Cerebellar nuclear complex (tissue), 1 donor: ENCODE measurements around the gene SLC26A2.
A peak's percentile ranks its signal among the peaks of the same experiment; 100 is the strongest.

Experiments
- DNase-seq, 2 experiments: peaks; one replicate each; lab custom pipeline; 2025; lab: John Stamatoyannopoulos, UW

SLC26A2 gene

DNA sequence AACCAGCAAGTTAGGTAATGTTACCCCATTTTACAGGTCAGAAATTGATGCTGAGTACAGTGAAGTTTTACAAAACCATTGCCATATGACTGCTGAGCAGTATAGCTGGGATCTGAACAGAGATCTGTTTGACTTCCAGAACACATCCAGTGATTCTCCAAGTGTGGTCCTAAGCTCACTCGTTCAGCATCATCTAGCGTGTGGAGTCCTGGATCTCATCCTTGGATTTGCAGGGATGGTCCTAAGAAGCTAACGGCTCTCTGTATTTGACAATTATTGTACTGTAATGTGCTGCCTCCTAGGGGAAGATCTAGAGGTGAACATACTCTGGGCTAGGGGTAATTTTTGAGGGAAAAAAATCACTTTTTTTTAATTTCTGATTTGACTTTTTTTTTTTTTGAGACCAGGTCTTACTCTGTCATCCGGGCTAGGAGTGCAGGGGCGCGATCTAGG, 1.4 kb downstream of the SLC26A2 start:
- peak in 1 of 2 experiments; percentile 33 for DNase-seq

GRCh38 chr5:149962601-149963300, 2.2 kb downstream of the SLC26A2 start:
- DNase-seq = no peak

DNA sequence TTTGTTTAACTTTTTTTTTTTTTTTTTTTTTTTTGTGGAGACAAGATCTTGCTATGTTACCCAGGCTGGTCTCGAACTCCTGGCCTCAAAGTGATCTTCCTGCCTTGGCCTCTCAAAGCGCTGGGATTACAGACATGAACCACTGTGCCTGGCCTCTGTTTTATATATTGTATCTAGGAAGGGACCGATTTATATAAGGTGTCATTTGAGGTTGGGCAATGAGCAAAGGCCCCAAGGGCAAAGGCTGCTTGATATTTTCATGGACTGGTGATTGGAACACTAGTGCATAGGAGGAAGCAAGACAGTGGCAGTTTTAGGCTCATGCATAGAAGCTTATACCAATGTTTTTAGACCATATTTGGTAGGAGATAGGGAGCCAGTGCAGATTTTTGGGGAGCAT, 3.2 kb downstream of the SLC26A2 start:
- DNase-seq = no peak

DNA sequence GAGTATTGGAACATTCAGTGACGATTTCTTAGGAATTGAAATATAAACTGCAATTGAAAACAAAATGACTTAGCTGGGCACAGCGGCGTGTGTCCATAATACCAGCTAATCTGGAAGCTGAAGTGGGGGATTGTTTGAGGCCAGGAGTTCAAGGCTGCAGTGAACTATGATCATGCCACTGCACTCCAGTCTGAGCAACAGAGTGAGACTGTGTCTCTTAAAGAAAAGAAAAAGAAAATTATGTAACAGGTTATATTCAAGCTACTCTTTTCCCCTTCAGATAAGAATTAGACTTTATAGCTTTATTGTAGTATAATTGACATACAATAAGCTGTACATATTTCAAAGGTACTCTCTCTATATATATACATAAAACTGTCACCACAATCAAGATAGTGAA, 6.4 kb downstream of the SLC26A2 start:
- DNase-seq = no peak

- DNase-seq = peak; percentile 18 to 73
Measured at GRCh38 chr5:149969181-149969930, 8.8 kb downstream of the SLC26A2 start.

DNA sequence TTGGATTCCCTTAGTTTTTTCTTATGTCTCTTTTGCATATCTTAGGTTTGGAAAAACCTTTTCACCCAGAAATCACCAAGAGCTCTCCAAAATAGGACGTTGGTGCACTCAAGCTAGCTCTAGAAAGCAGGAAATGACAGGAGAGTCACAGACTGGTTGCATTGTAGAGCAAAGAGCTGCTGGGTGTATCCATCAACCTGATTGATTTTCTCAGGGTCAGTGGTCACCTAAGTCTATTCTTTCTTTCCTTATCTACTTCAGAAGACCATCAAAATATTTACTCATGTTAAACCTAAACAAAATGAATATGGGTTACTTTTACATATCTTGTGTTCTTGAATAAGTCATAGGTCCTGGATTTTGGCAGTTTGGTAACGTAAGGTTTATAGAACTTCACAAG, 14.9 kb downstream of the SLC26A2 start:
- no peak for DNase-seq

- no peak for DNase-seq
Measured at GRCh38 chr5:149979896-149980295, 19.3 kb downstream of the SLC26A2 start.

GRCh38 chr5:149981206-149981605, 20.6 kb downstream of the SLC26A2 start:
- DNase-seq = no peak

GRCh38 chr5:149982505-149982904, 21.9 kb downstream of the SLC26A2 start:
- DNase-seq = no peak

DNA sequence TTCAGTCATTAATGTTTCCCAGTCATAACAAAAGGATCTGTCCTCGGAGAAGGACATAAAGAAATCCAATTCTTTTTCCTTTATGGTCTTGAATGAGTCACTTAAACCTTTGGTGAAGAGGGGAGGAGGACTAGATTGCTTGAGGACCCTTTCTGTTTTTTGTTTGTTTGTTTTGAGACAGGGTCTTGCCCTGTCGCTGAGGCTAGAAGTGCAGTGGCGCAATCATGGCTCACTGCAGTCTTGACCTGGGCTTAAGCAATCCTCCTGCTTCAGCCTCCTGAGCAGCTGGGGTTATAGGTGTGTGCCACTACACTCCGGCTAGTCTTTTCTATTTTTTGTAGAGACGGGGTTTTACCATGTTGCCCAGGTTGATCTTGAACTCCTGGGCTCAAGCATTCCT, 27.6 kb downstream of the SLC26A2 start:
- no peak for DNase-seq

DNA sequence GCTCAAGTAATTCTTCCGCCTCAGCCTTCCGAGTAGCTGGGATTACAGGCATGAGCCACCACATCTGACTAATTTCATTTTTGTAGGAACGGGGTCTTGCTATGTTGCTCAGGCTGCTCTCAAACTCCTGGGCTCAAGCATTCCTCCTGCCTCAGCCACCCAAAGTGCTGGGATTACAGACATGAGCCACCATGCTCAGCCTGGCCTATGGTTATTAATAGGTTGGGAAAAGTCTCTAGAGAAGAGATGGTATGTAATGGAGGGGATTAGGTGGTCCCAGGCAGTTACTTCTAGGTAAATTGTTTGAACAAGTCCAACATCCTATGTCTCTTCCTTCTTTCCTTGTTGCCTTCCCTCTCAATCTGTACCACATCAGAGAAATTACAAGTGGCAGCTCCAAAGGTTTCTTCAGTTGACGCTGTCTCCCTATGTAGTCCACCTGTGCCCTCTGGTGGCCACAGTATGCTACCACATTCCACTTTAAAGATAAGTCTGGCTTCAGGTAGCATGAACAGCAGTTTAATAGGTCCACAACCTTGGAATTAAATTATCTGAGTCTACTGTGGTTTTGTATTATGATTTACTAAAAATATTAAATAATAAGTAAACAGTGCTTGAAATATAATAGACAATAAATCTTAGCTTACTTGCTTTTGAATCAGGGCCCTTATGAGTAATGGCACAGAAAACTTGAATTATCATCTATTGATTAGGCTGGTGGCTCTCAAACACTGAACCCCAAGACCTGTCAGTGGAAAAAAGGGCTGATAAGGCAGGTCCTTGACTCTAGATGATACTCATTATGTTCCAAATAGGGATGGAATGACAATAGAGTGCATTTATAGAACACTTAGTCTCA, 30.2 kb downstream of the SLC26A2 start:
- peak; percentile 32 to 82 for DNase-seq

- DNase-seq = no peak
Measured at GRCh38 chr5:149993471-149993870, 32.9 kb downstream of the SLC26A2 start.

- DNase-seq = no peak
Measured at GRCh38 chr5:149995385-149996204, 35.0 kb downstream of the SLC26A2 start.

- no peak for DNase-seq
Measured at GRCh38 chr5:149996205-149996890, 35.8 kb downstream of the SLC26A2 start.

DNA sequence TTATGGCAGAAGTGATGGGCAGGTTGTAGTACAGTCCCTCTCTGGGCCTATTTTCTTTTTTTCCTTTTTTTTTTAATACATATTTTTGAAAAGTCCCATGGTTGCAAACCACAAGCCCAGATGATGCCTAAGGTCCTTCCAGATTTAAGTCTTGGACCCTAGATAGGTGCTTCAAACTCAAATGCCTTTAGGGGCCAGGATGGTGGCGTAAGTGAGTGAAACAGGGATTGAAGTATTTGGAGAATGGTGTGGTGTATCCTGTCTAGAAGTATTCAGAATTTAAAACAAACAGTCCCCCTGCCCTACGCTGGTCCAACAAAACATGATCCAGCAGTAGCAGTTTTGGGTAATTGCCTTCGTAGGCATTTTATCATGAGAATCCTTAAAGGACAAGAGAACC, 37.7 kb downstream of the SLC26A2 start:
- no peak for DNase-seq

GRCh38 chr5:149999359-149999758, 38.8 kb downstream of the SLC26A2 start:
- DNase-seq = no peak

GRCh38 chr5:149999866-150000255, 39.3 kb downstream of the SLC26A2 start:
- no peak for DNase-seq

GRCh38 chr5:150000256-150000989, 39.9 kb downstream of the SLC26A2 start, which contains the start of the genes HMGXB3 and TIGD6:
TSS of gene HMGXB3 (plus strand) at chr5:150000739. CDS start at chr5:150004853, 4,114 bp downstream.
TSS of gene TIGD6 (minus strand) at chr5:150000654. CDS start at chr5:149996348, 4,306 bp downstream.
- DNase-seq = peak; percentile 42 to 46

DNA sequence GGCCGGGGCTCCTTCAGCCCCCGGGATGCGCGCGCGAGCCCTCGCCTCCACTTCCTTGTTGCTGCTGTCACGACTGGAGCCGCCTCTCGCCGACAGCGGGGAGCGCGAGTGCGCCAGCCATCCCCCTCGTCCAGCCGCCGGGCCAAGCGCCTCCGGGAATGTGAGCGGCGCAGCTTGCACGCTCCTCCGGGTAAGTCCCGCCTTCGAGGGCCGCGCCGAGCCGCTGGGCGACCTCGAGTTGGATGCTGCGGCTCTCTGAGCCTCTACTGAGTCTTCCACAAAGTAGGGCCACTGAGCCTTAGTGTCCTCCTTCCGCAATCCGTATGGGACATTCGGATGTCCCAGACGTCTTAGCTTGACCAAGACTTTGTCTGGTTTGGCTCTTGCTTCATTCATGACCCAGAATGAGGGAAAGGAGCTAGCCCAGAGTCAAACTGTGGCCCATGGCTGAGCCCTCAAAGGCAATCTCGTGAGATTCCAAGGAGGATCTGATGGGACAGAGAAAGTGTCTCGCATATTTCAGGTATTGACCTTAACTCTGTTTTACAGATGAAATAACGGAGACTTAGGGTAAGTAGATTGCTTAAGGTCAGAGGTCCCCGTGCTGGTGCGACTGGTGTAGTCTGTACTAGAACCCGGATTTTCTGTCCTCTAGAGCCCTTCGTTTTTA, 40.6 kb downstream of the SLC26A2 start:
- no peak for DNase-seq
